NCI-H524 treated with DMSO at 0.1 percent for 48 hours (cell line): Measurements from ENCODE around the gene OVCH2.
"Not testable (repeated sequence)": the region's sequence is repeated elsewhere in the genome, so short reads cannot be mapped to it uniquely, and the experiment has no call there.

Source experiments
- DNase-seq: peaks from one replicate; lab custom pipeline; 2025; lab: John Stamatoyannopoulos, UW

Gene OVCH2

GRCh38 chr11:7706377-7706776 lies at the start of gene OVCH2:
Gene OVCH2 (minus strand): TSS chr11:7706477. CDS start chr11:7706394, 83 bp downstream.
- DNase-seq: no peak

GRCh38 chr11:7749456-7749855 lies 43.2 kb upstream of the OVCH2 start:
- DNase-seq: no peak

- DNase-seq: not testable (repeated sequence)
Measured at GRCh38 chr11:7734767-7735166, 28.5 kb upstream of the OVCH2 start.

GRCh38 chr11:7714786-7715185 lies 8.5 kb upstream of the OVCH2 start:
- DNase-seq: no peak

GRCh38 chr11:7703740-7704139 lies 2.5 kb downstream of the OVCH2 start:
- no peak for DNase-seq

- DNase-seq: no peak
Measured at GRCh38 chr11:7696424-7696823, 9.9 kb downstream of the OVCH2 start.

GRCh38 chr11:7694235-7694634 lies 12.0 kb downstream of the OVCH2 start:
- no peak for DNase-seq

GRCh38 chr11:7692426-7692825 lies 13.9 kb downstream of the OVCH2 start:
- no peak for DNase-seq

- no peak for DNase-seq
Measured at GRCh38 chr11:7691759-7692350, 14.4 kb downstream of the OVCH2 start.

- DNase-seq: no peak
Measured at GRCh38 chr11:7690648-7691047, 15.6 kb downstream of the OVCH2 start.

GRCh38 chr11:7689239-7689638 lies 17.0 kb downstream of the OVCH2 start:
- no peak for DNase-seq

- DNase-seq: no peak
Measured at GRCh38 chr11:7688238-7688826, 17.9 kb downstream of the OVCH2 start.

- no peak for DNase-seq
Measured at GRCh38 chr11:7687386-7687785, 18.9 kb downstream of the OVCH2 start.

- DNase-seq: no peak
Measured at GRCh38 chr11:7686761-7687160, 19.5 kb downstream of the OVCH2 start.

GRCh38 chr11:7683571-7683970 lies 22.7 kb downstream of the OVCH2 start:
- no peak for DNase-seq

GRCh38 chr11:7677796-7678201 lies 28.5 kb downstream of the OVCH2 start:
- no peak for DNase-seq

GRCh38 chr11:7677071-7677470 lies 29.2 kb downstream of the OVCH2 start:
- DNase-seq: no peak

- DNase-seq: no peak
Measured at GRCh38 chr11:7675631-7676030, 30.6 kb downstream of the OVCH2 start.

- no peak for DNase-seq
Measured at GRCh38 chr11:7673724-7674434, 32.4 kb downstream of the OVCH2 start.

- no peak for DNase-seq
Measured at GRCh38 chr11:7672960-7673723, 33.1 kb downstream of the OVCH2 start, which contains the start of gene CYB5R2. Gene CYB5R2 (minus strand): TSS chr11:7673500. CDS start chr11:7672825, 675 bp downstream.

- no peak for DNase-seq
Measured at GRCh38 chr11:7672276-7672959, 33.9 kb downstream of the OVCH2 start.
